Measurements from ENCODE around the gene CLEC4A. TPM values are rescaled to one million over a fixed set of nuclear protein-coding genes. Genes with fewer than 3 reads are reported as not detected.

The CLEC4A gene
- total RNA-seq, 2 donors from 2014 or later, result 0.95 TPM; not detected in 1

Other genes with a start within 250 kb of the CLEC4A start
- 100 to 1,000 TPM; 312 to 509 TPM for gene SLC2A3, start 187.4 kb upstream of the CLEC4A start, total RNA-seq
- 10 to 100 TPM; 26.6 to 27.8 TPM for gene FOXJ2, start 90.9 kb upstream of the CLEC4A start, total RNA-seq
- under 1 TPM; 0.19 to 0.79 TPM for gene C3AR1, start 57.3 kb upstream of the CLEC4A start, total RNA-seq
- gene NECAP1, start 41.3 kb upstream of the CLEC4A start, total RNA-seq, result 10 to 100 TPM; 34.2 to 43.5 TPM
- gene ZNF705A, start 33.4 kb downstream of the CLEC4A start, total RNA-seq, result not detected
- gene FAM90A1, start 104.0 kb downstream of the CLEC4A start, total RNA-seq, result 1 to 10 TPM in 1 of 2 donors, under 1 TPM in 1; 0.67 to 1.3 TPM

Measured in activated T-cell treated with anti-CD3 and anti-CD28 coated beads, Interleukin-2, amount 50 U/mL, for 72 hours (primary cell).